Gastroesophageal sphincter (tissue), 3 donors: ENCODE data around the gene PHACTR1.

Source experiments
- EP300 ChIP-seq: sonication (generic); formaldehyde crosslinking; IDR thresholded peaks from one replicate; pipeline ENCODE4 v1.6.1; 2017; ENCODE audit warnings: antibody characterized with exemption, mild to moderate bottlenecking
- POLR2AphosphoS5 ChIP-seq: sonication (generic); formaldehyde crosslinking; IDR thresholded peaks from one replicate; pipeline ENCODE4 v1.6.1; 2017; ENCODE audit warnings: antibody characterized with exemption
- TF ChIP-seq, protein P1 (sequence below), 4 experiments: fragments of 200-600 bp in 2 of 4; fragments of 450-650 bp in 2 of 4; sonication (generic) in 1 of 4; IDR thresholded peaks; one replicate each; pipeline ENCODE4 v1.5.1; 2017 to 2019; ENCODE audit warnings: antibody characterized with exemption in 4 of 4, mild to moderate bottlenecking in 2 of 4, moderate library complexity in 2 of 4

DNA sequence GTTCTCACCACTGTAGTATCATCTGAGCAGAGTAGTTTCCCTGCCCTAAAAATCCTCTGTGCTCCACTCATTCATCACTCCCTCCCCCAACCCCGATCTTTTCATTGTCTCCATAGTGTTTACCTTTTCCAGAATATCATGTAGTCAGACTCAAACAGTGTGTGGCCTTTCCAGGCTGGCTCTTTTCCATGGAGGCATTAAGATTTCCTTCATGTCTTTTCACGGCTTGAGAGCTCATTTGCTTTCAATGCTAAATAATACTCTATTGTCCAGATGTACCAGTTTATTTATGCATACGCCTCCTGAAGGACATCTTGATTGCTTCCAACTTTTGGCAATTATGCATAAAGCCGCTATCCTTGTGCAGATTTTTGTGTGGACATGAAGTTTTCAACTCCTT is 235.8 kb downstream of the PHACTR1 start:
- TF ChIP-seq, protein P1, sequence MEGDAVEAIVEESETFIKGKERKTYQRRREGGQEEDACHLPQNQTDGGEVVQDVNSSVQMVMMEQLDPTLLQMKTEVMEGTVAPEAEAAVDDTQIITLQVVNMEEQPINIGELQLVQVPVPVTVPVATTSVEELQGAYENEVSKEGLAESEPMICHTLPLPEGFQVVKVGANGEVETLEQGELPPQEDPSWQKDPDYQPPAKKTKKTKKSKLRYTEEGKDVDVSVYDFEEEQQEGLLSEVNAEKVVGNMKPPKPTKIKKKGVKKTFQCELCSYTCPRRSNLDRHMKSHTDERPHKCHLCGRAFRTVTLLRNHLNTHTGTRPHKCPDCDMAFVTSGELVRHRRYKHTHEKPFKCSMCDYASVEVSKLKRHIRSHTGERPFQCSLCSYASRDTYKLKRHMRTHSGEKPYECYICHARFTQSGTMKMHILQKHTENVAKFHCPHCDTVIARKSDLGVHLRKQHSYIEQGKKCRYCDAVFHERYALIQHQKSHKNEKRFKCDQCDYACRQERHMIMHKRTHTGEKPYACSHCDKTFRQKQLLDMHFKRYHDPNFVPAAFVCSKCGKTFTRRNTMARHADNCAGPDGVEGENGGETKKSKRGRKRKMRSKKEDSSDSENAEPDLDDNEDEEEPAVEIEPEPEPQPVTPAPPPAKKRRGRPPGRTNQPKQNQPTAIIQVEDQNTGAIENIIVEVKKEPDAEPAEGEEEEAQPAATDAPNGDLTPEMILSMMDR (IDR thresholded peaks at IDR 0.05), result no peak
- TF ChIP-seq POLR2AphosphoS5 (no peak), EP300 (no peak)
